ENCODE data around the gene LUZP1.

Gene LUZP1

DNA sequence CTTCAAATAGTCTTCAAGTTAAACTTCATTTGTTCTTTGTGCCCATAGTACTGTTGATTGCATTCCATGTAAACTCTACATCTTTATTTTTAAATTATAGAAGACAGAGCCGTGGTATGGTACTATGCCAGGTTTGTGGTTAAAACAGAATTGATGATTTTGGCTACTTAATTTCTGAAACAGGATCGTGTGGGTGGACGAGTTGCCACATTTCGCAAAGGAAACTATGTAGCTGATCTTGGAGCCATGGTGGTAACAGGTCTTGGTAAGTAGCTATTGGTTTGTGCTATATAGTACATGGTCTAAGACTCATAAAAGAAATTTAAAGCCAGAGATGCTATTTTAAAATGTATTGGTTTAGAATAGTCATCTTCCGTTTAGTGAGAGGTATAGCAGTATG is 111.4 kb downstream of the LUZP1 start:
- TF ChIP-seq, protein P1, sequence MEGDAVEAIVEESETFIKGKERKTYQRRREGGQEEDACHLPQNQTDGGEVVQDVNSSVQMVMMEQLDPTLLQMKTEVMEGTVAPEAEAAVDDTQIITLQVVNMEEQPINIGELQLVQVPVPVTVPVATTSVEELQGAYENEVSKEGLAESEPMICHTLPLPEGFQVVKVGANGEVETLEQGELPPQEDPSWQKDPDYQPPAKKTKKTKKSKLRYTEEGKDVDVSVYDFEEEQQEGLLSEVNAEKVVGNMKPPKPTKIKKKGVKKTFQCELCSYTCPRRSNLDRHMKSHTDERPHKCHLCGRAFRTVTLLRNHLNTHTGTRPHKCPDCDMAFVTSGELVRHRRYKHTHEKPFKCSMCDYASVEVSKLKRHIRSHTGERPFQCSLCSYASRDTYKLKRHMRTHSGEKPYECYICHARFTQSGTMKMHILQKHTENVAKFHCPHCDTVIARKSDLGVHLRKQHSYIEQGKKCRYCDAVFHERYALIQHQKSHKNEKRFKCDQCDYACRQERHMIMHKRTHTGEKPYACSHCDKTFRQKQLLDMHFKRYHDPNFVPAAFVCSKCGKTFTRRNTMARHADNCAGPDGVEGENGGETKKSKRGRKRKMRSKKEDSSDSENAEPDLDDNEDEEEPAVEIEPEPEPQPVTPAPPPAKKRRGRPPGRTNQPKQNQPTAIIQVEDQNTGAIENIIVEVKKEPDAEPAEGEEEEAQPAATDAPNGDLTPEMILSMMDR (conservative IDR thresholded peaks at IDR 0.05) = no peak
- no peak overlapping the region for H3K27ac ChIP-seq

DNA sequence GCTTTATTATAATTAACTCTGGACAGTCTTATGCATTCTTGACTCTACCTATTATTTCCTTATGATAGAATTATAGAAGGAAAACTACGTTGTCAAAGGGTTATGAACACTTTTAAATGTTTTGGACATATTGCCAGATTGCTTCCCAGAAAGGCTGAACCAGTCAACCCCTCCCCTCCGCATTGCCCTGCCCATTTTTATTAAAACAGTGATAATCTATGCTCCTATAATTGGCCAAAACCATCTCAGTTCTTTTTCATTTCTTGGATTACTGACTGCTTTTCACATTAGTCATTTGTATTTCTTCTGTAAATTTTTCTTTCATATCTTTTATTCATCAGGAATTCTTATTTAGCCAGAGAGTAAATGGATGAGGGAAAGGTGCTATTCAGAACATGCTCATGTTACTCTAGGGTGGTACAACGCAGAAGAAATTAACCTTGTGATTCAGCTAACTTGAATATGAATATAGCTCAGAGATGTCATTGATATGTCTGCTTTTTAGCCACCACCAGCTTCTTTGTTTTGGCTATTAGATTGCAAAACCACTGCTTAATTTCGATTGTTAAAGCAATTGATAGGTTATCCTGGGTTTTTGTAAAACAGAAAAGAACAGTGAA is 117.3 kb downstream of the LUZP1 start:
- no peak overlapping the region for H3K27ac ChIP-seq
- TF ChIP-seq, protein P1 (conservative IDR thresholded peaks at IDR 0.05) = no peak

DNA sequence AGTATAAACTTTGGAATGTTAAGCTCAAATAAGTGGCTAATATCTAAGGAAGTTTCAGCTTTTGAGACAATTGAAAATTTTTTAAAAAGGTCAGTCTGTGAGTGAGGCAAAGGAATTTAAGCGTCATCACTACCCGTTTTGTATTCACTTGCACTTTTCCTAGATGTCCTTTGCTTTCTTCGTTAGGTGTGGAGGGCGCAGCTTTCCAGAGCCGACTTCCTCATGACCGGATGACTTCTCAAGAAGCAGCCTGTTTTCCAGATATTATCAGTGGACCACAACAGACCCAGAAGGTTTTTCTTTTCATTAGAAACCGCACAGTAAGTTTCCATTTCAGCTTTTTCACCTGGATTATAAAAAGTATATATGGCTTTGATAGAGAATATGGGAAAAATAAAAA is 118.5 kb downstream of the LUZP1 start:
- TF ChIP-seq, protein P1 (conservative IDR thresholded peaks at IDR 0.05) = no peak

DNA sequence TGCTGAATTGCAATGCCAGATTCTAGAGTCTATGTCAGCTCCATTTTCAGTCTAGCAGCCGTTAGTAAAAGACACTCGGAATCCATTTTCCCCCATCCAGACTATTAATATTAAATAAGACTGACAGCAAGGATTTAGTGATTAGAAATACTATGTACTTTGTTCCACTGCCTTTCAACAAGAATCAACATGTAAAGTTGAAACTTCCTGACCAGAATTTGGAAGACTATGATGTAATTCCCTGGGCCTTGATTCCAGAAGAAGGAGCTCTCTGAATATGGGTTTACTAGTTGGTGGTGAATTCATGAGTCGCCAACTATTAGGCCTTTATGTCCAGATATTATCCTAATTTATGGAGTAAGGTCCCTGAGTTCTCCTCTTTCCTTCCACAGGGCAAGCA is 124.6 kb downstream of the LUZP1 start:
- no peak overlapping the region for H3K27ac ChIP-seq
- TF ChIP-seq, protein P1 (conservative IDR thresholded peaks at IDR 0.05) = no peak

More for the DNA sequence above, 118.5 kb downstream of the LUZP1 start:
- H3K27ac ChIP-seq = no peak overlapping the region

DNA sequence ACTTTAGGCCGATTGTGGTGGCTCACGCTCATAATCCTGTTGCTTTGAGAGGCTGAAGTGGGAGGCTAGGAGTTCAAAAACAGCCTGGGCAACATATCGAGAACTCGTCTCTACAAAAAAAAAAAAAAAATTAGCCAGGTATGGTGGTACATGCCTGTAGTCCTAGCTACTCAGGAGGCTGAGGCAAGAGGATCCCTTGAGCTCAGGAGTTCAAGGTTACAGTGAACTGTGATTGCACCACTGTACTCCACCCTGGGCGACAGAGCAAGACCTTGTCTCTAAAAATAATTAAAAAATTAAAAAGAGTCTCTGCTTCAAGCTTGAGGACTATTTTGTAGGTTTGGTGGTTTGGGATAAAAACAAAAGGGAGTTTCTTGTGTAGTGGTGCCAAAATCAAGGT is 128.1 kb downstream of the LUZP1 start:
- peak overlapping the region; percentile 34 for H3K27ac ChIP-seq
- TF ChIP-seq, protein P1 (conservative IDR thresholded peaks at IDR 0.05) = no peak

DNA sequence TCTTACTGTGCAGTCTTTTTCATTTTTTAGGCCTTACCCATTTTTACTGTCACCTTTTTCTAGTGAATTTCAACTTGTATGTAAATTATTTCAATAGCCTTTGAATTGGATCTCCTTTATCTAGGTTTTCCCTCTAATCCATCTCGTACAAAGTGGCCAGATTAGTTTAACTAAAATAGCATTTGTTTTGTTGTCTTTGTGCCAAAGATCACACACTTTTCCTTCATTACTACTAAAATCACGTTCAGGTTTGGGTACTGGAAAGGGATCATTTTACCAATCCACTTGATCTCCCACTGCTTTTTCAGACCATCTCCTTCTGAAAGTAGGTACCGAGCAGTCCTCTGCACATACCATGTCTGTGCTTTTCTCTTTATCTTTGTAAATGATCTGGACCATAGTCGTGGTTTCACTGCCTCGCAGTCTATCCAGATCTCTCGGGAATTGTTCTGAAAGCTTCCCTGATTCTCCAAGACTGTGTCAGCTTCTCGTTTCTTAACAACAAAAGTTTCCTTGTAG is 129.3 kb downstream of the LUZP1 start:
- H3K27ac ChIP-seq = peak overlapping the region; percentile 34; the same call in 1 of the 2 replicates
- TF ChIP-seq, protein P1 (conservative IDR thresholded peaks at IDR 0.05) = no peak

DNA sequence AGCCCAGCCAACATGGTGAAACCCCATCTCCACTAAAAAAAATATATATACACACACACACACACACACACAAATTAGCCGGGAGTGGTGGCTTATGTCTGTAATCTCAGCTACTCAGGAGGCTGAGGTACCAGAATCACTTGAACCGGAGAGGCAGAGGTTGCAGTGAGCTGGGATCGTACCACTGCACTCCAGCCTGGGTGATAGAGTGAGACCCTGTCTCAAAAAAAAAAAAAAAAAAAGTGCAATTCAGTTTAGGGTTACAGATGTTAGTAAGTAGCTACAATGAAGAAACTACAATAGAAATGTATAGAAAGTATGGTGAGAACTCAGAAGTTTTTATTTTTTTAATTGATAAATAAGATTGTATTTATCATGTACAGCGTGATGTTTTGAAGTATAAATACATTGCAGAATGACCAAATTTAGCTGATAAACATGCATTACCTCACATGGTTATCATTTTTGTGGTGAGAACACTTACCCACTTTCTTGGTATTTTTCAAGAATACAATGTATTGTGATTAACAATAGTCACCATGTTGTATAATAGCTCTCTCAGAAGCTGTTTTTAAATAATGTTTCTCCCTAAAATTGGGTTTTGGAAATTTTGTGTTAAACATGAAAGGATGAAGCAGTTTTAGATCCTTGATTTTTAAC is 131.4 kb downstream of the LUZP1 start:
- H3K27ac ChIP-seq = no peak overlapping the region
- TF ChIP-seq, protein P1 (conservative IDR thresholded peaks at IDR 0.05) = no peak

Measured in VCaP (cell line).